GM12878 (cell line): Measurements from ENCODE around the gene PPP2R5A. TPM values are rescaled to one million over a fixed set of nuclear protein-coding genes. Genes with fewer than 3 reads are reported as not detected.

Experiments
- ATAC-seq: fragments of 200-7000 bp; cut with Tn5 transposase; 3 replicates; pipeline ENCODE4 v1.9.1; 2020; ENCODE audit warnings: mild to moderate bottlenecking, moderate library complexity
- BruUV-seq: library from RNA; stranded (reverse); fragments of 400-500 nt; replicated peaks from 2 replicates; lab custom pipeline; 2021; lab: Mats Ljungman, UMichigan
- CTCF ChIA-PET: fragments of 300-600 bp; sonication (Branson Sonifier 250); formaldehyde crosslinking; extraction: SDS; loops from one replicate; lab custom pipeline; 2021; ENCODE audit warnings: inconsistent platforms; lab: Yijun Ruan, JAX
- POLR2A ChIA-PET: fragments of 350-600 bp; formaldehyde crosslinking; extraction: SDS; loops from one replicate; lab custom pipeline; 2021; ENCODE audit warnings: inconsistent platforms; lab: Charles Lee
- RAD21 ChIA-PET: fragments of 300-600 bp; sonication (Branson Sonifier 250); formaldehyde crosslinking; loops from one replicate; lab custom pipeline; 2023; ENCODE audit warnings: antibody characterized with exemption; ENCODE audit not compliant: unreplicated experiment; lab: Charles Lee
- SMC1A ChIA-PET: fragments of 300-600 bp; sonication (Branson Sonifier 250); formaldehyde crosslinking; loops from one replicate; lab custom pipeline; 2023; ENCODE audit not compliant: unreplicated experiment, uncharacterized antibody; lab: Charles Lee
- DNase-seq: peaks from one replicate; pipeline ENCODE4 v3.0.0-alpha.2; 2011; ENCODE audit warnings: low read depth, low spot score
- FAIRE-seq: peaks from 3 replicates; lab custom pipeline; 2011; peaks lifted over from hg19 to GRCh38; lab: Jason Lieb, UNC
- H2AFZ ChIP-seq: 2 replicates; pipeline ENCODE4 v1.6.0; 2011; ENCODE audit warnings: low read depth, low read length, control low read depth; ENCODE audit not compliant: control insufficient read depth
- H3K27ac ChIP-seq: 2 replicates; pipeline ENCODE4 v1.5.1; 2011; ENCODE audit warnings: control low read depth; ENCODE audit not compliant: control insufficient read depth, insufficient read depth
- H3K27me3 ChIP-seq, 2 experiments: replicated peaks in 1 of 2; 2 replicates each; pipeline versions ENCODE4 v1.6.0 to v1.6.1; 2011; ENCODE audit warnings: low read length in 1 of 2; ENCODE audit not compliant: control insufficient read depth in 2 of 2, insufficient read depth in 2 of 2
- H3K36me3 ChIP-seq, 2 experiments: 2 replicates each; pipeline ENCODE4 v1.5.1; 2011; ENCODE audit warnings: low read length in 1 of 2; ENCODE audit not compliant: control insufficient read depth in 2 of 2, insufficient read depth in 2 of 2
- H3K4me1 ChIP-seq: 2 replicates; pipeline ENCODE4 v1.6.1; 2011; ENCODE audit warnings: mild to moderate bottlenecking, low read length, moderate library complexity, mixed read lengths; ENCODE audit not compliant: control insufficient read depth, insufficient read depth
- H3K4me2 ChIP-seq: 2 replicates; pipeline ENCODE4 v1.6.0; 2011; ENCODE audit warnings: control low read depth; ENCODE audit not compliant: control insufficient read depth, insufficient read depth
- H3K4me3 ChIP-seq: fragments of 200-600 bp; sonication (generic); 2 replicates; pipeline ENCODE4 v1.5.1; 2016
- H3K79me2 ChIP-seq: 2 replicates; pipeline ENCODE4 v1.6.0; 2011; ENCODE audit warnings: low read length; ENCODE audit not compliant: control insufficient read depth, insufficient read depth
- H3K9ac ChIP-seq: 2 replicates; pipeline ENCODE4 v1.8.0; 2011; ENCODE audit warnings: low read length, control low read depth, mixed read lengths; ENCODE audit not compliant: control insufficient read depth, insufficient read depth
- H3K9me3 ChIP-seq: replicated peaks from 3 replicates; pipeline ENCODE4 v1.5.1; 2011; ENCODE audit warnings: mild to moderate bottlenecking, low read length; ENCODE audit not compliant: control insufficient read depth, insufficient read depth
- H4K20me1 ChIP-seq: 2 replicates; pipeline ENCODE4 v1.6.0; 2011; ENCODE audit not compliant: control insufficient read depth, insufficient read depth
- JUND ChIP-seq: IDR thresholded peaks from 2 replicates; pipeline ENCODE4 v1.6.1; 2012; ENCODE audit warnings: low read depth, mild to moderate bottlenecking, low read length, improper control_type of control experiment, moderate library complexity
- MEF2A ChIP-seq: IDR thresholded peaks from 2 replicates; pipeline ENCODE4 v1.6.1; 2011; ENCODE audit warnings: low read depth, mild to moderate bottlenecking, low read length, moderate library complexity; ENCODE audit not compliant: insufficient read depth
- SPI1 ChIP-seq: IDR thresholded peaks from 2 replicates; pipeline ENCODE4 v1.6.1; 2011; ENCODE audit warnings: low read depth, mild to moderate bottlenecking, low read length, moderate library complexity, borderline replicate concordance; ENCODE audit not compliant: insufficient read depth
- ZNF687 ChIP-seq: fragments of 450-650 bp; IDR thresholded peaks from 2 replicates; pipeline ENCODE4 v1.6.1; 2017; ENCODE audit warnings: mild to moderate bottlenecking, moderate library complexity
- WGBS: methylation state at CpG from one replicate; pipeline ENCODE4 v1.1.6; 2016; ENCODE audit warnings: low lambda C conversion rate; ENCODE audit not compliant: insufficient replicate concordance, insufficient coverage; ENCODE audit errors: missing lambda C conversion rate; 5-methylcytosine and 5-hydroxymethylcytosine counted together
- in situ Hi-C: fragments of 300-500 bp; cut with MboI; formaldehyde crosslinking; loops from 9 replicates; pipeline ENCODE4 v1.14.3; 2018; ENCODE audit warnings: mixed read lengths
- intact Hi-C: fragments of 100-400 bp; cut with micrococcal nuclease; formaldehyde crosslinking; loops from one replicate; pipeline ENCODE4 v1.14.2; 2022; ENCODE audit not compliant: unreplicated experiment
- polyA plus RNA-seq, 11 experiments: library from polyadenylated mRNA; depleted of rRNA in 4 of 11; unstranded in 6 of 11; stranded (reverse) in 5 of 11; fragments of >200 nt; fragmentation: Nextera tagmentation in 4 of 11; fragmentation: Illumina TruSeq in 1 of 11; extraction: Ambion mirVana in 4 of 11; extraction: Trizol in 1 of 11; gene quantifications; 1 replicate in 1 of 11; 2 replicates in 10 of 11; pipeline versions ENCODE4 v1.2.1 to v1.2.3, GENCODE V29; 2011 to 2016; ENCODE audit warnings: inconsistent platforms in 2 of 11, missing spikeins in 2 of 11, low read depth in 1 of 11
- total RNA-seq, 4 experiments: library from RNA; depleted of rRNA in 3 of 4; stranded (reverse); fragments of >200 nt in 3 of 4; fragmentation: Illumina TruSeq in 1 of 4; extraction: Trizol in 1 of 4; gene quantifications; 2 replicates each; pipeline versions ENCODE4 v1.2.1 to v1.2.3, GENCODE V29; 2013 to 2021

Gene PPP2R5A
- total and polyA plus RNA-seq, 10 of the 15 experiments (the other 5 are each of a cell fraction or from before 2014, with no cell fraction given) = 15.4 to 40.6 (median 32.5) TPM

- TF ChIP-seq JUND (no peak), MEF2A (no peak)
These were observed 24.8 kb downstream of the PPP2R5A start (continued) for GRCh38 chr1:212309967-212310366.

GRCh38 chr1:212310383-212310782 lies 25.2 kb downstream of the PPP2R5A start:
- ATAC-seq (no peak), FAIRE-seq (no peak), DNase-seq (no peak)
- Histone ChIP-seq H3K79me2 (peaks cover 33% of the 10 kb centered on the region), H2AFZ (no peak overlapping the region), H3K36me3 (peaks cover 0 to 15% of the 10 kb centered on the region in 2 experiments; a peak in 1 of 4 replicates), H3K27me3 (no peaks in the 10 kb centered on the region), H4K20me1 (no peaks in the 10 kb centered on the region), H3K4me2 (no peak overlapping the region), H3K4me3 (no peak overlapping the region), H3K9me3 (peaks cover 2% of the 10 kb centered on the region; the same call in 2 of the 3 replicates), H3K9ac (no peak overlapping the region; the same call in 1 of the 2 replicates), H3K4me1 (no peaks in the 10 kb centered on the region), H3K27ac (no peak overlapping the region; the same call in 1 of the 2 replicates)
- ChIA-PET SMC1A (interaction anchor here (1.0 to 6.7 kb wide), 6 partner anchors 18 to 629 kb away, joined by 3 to 55 read pairs (median 4); no protein-coding TSS in a partner anchor), POLR2A (interaction anchor here (0.7 kb wide), 1 partner anchor 481 kb away, joined by 3 read pairs; no protein-coding TSS in a partner anchor), CTCF (interaction anchor here (0.6 to 3.4 kb wide), 10 partner anchors 9 to 275 kb away, joined by 3 to 22 read pairs (median 4); partner anchors contain the start of genes DTL and INTS7), RAD21 (interaction anchor here (1.6 to 5.2 kb wide), 3 partner anchors 25 to 240 kb away, joined by 3 to 35 read pairs (median 6); no protein-coding TSS in a partner anchor)
- no TSS peak for BruUV-seq
- intact Hi-C loops = no loop called here
- TF ChIP-seq ZNF687 (no peak), SPI1 (peak; percentile 65; the same call in 1 of the 2 replicates)
- 82% methylated on average over 3 of the region's 3 CpGs for WGBS
- in situ Hi-C loops = no loop called here
